Astrocyte (in vitro differentiated cells and primary cell): ENCODE results near the gene PPP1R14C. TPM values are rescaled to one million over a fixed set of nuclear protein-coding genes. Genes with fewer than 3 reads are reported as not detected.

Experiments used
- DNase-seq: peaks from one replicate; pipeline ENCODE4 v3.0.0-alpha.2; 2010; ENCODE audit warnings: low read depth
- FAIRE-seq: peaks from 2 replicates; lab custom pipeline; 2011; peaks lifted over from hg19 to GRCh38; lab: Jason Lieb, UNC
- H2AFZ ChIP-seq: 2 replicates; pipeline ENCODE4 v1.6.0; 2012; ENCODE audit warnings: low read depth, low read length, inconsistent platforms
- H3K27ac ChIP-seq: 2 replicates; pipeline ENCODE4 v1.5.1; 2011; ENCODE audit warnings: low read depth, low read length, inconsistent platforms
- H3K27me3 ChIP-seq: 2 replicates; pipeline ENCODE4 v1.6.0; 2011; ENCODE audit warnings: low read length, inconsistent platforms; ENCODE audit not compliant: insufficient read depth
- H3K36me3 ChIP-seq: 2 replicates; pipeline ENCODE4 v1.5.1; 2011; ENCODE audit warnings: low read length, inconsistent platforms; ENCODE audit not compliant: insufficient read depth
- H3K4me1 ChIP-seq: 2 replicates; pipeline ENCODE4 v1.5.1; 2011; ENCODE audit warnings: low read length, inconsistent platforms; ENCODE audit not compliant: insufficient read depth
- H3K4me2 ChIP-seq: 2 replicates; pipeline ENCODE4 v1.6.0; 2012; ENCODE audit warnings: low read length, inconsistent platforms
- H3K4me3 ChIP-seq: 2 replicates; pipeline ENCODE4 v1.5.1; 2011; ENCODE audit warnings: low read depth, mild to moderate bottlenecking, low read length, inconsistent platforms; ENCODE audit not compliant: insufficient read depth
- H3K79me2 ChIP-seq: 2 replicates; pipeline ENCODE4 v1.6.0; 2012; ENCODE audit warnings: mild to moderate bottlenecking, low read length, inconsistent platforms; ENCODE audit not compliant: insufficient read depth
- H3K9ac ChIP-seq: 2 replicates; pipeline ENCODE4 v1.6.0; 2012; ENCODE audit warnings: mild to moderate bottlenecking, low read length, inconsistent platforms
- H3K9me3 ChIP-seq: 2 replicates; pipeline ENCODE4 v1.5.1; 2012; ENCODE audit warnings: low read depth, mild to moderate bottlenecking, low read length, inconsistent platforms; ENCODE audit not compliant: insufficient read depth
- H4K20me1 ChIP-seq: 2 replicates; pipeline ENCODE4 v1.6.0; 2012; ENCODE audit warnings: low read length, inconsistent platforms; ENCODE audit not compliant: insufficient read depth
- H3K27ac Mint-ChIP-seq: one replicate; pipeline ENCODE4 v1.8.0; 2021; ENCODE audit warnings: mild to moderate bottlenecking, mixed read lengths; ENCODE audit not compliant: unreplicated experiment
- H3K27me3 Mint-ChIP-seq: one replicate; pipeline ENCODE4 v1.8.0; 2021; ENCODE audit warnings: low read depth, mixed read lengths; ENCODE audit not compliant: unreplicated experiment
- H3K36me3 Mint-ChIP-seq: one replicate; pipeline ENCODE4 v1.8.0; 2021; ENCODE audit warnings: low read depth, mixed read lengths; ENCODE audit not compliant: unreplicated experiment
- H3K4me1 Mint-ChIP-seq: one replicate; pipeline ENCODE4 v1.8.0; 2021; ENCODE audit warnings: low read depth, mixed read lengths; ENCODE audit not compliant: unreplicated experiment
- H3K4me3 Mint-ChIP-seq: one replicate; pipeline ENCODE4 v1.8.0; 2021; ENCODE audit warnings: mild to moderate bottlenecking, moderate library complexity, mixed read lengths; ENCODE audit not compliant: unreplicated experiment
- H3K9me3 Mint-ChIP-seq: one replicate; pipeline ENCODE4 v1.8.0; 2021; ENCODE audit warnings: mild to moderate bottlenecking, mixed read lengths; ENCODE audit not compliant: unreplicated experiment
- CTCF ChIP-seq: IDR thresholded peaks from 2 replicates; pipeline ENCODE4 v1.5.1; 2011; ENCODE audit warnings: low read depth, mild to moderate bottlenecking, inconsistent platforms, low read length, moderate library complexity; ENCODE audit not compliant: insufficient read depth
- EZH2 ChIP-seq: IDR thresholded peaks from 2 replicates; pipeline ENCODE4 v1.6.1; 2012; ENCODE audit warnings: mild to moderate bottlenecking, low read length, inconsistent platforms; ENCODE audit not compliant: insufficient read depth
- total RNA-seq: library from RNA; stranded (reverse); gene quantifications from 2 replicates; pipeline ENCODE4 v1.2.1, GENCODE V29; 2021

The PPP1R14C gene
- total RNA-seq, 1 donor from 2014 or later, result 3.9 TPM

DNA sequence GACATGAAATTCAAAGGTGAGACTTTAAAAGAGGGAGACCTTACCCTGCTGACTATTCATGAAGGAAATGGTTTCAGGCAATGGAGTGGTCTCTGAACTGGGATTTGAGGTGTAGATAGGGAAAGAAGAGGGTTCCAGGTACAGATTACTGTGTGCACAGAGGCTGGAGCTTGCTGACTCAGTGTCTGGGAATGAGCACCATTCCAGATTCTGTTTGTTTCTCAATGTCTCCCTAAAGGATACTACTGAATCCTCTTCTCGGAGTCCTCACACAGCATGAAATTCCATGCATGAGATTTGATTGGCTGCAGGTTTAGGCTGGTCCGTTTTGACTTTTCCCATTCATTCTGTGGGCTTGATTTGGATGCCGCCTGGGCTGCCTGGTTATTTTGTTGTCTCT lies 49.0 kb downstream of the PPP1R14C start:
- Histone ChIP-seq H4K20me1 (no peaks in the 10 kb centered on the region), H3K4me1 (no peaks in the 10 kb centered on the region), H3K27me3 (no peaks in the 10 kb centered on the region), H3K79me2 (no peaks in the 10 kb centered on the region), H3K27ac (no peak overlapping the region), H3K9ac (no peak overlapping the region), H3K4me2 (peak overlapping the region; percentile 4), H2AFZ (no peak overlapping the region), H3K9me3 (peaks cover 4% of the 10 kb centered on the region), H3K4me3 (no peak overlapping the region), H3K36me3 (no peaks in the 10 kb centered on the region)
- H3K27me3 Mint-ChIP-seq, result peaks cover 7% of the 10 kb centered on the region
- no peak for TF ChIP-seq CTCF
- TF ChIP-seq EZH2, result no peak
- no peak overlapping the region for H3K4me3 Mint-ChIP-seq
- FAIRE-seq (peak; percentile 34), DNase-seq (peak; percentile 77)
- H3K27ac Mint-ChIP-seq, result peak overlapping the region; percentile 9
- peaks cover 18% of the 10 kb centered on the region for H3K4me1 Mint-ChIP-seq
- peaks cover 17% of the 10 kb centered on the region for H3K9me3 Mint-ChIP-seq
- H3K36me3 Mint-ChIP-seq, result peaks cover 2% of the 10 kb centered on the region

DNA sequence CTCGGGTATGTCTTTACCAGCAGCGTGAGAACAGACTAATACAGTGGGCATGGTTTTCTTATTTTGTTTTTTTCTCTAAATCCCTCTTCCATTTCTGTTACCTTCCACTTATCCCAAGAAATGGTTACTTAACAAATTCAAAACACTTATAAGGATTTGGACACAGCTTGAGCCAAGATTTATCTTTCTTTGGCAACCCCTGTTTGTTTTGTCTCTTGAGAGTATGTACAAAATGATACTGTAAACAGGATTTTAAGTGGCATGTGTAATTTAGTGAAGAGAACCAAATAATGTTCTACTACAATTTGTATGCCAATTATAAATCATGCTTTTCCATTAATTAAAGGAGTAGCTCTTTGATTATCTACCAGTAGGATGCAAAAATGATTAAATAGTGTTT lies 51.4 kb downstream of the PPP1R14C start:
- no peaks in the 10 kb centered on the region for H3K4me1 ChIP-seq
- peaks cover 2% of the 10 kb centered on the region for H3K36me3 Mint-ChIP-seq
- H3K79me2 ChIP-seq, result no peaks in the 10 kb centered on the region
- DNase-seq (no peak), FAIRE-seq (no peak)
- peaks cover 17% of the 10 kb centered on the region for H3K9me3 Mint-ChIP-seq
- no peak overlapping the region for H3K4me3 Mint-ChIP-seq
- H3K27me3 Mint-ChIP-seq, result peaks cover 21% of the 10 kb centered on the region
- no peaks in the 10 kb centered on the region for H3K27me3 ChIP-seq
- no peaks in the 10 kb centered on the region for H4K20me1 ChIP-seq
- no peak overlapping the region for H2AFZ ChIP-seq
- H3K4me1 Mint-ChIP-seq, result peaks cover 20% of the 10 kb centered on the region
- TF ChIP-seq CTCF (no peak), EZH2 (no peak)
- no peak overlapping the region for H3K4me2 ChIP-seq
- no peak overlapping the region for H3K27ac ChIP-seq
- H3K9me3 ChIP-seq, result peaks cover 4% of the 10 kb centered on the region
- no peak overlapping the region for H3K4me3 ChIP-seq
- no peak overlapping the region for H3K27ac Mint-ChIP-seq
- H3K9ac ChIP-seq, result no peak overlapping the region
- H3K36me3 ChIP-seq, result no peaks in the 10 kb centered on the region

- FAIRE-seq, result no peak
- TF ChIP-seq CTCF, result no peak
- no peak for TF ChIP-seq EZH2
These were observed 53.2 kb downstream of the PPP1R14C start for GRCh38 chr6:150195996-150196417.

More at GRCh38 chr6:150195996-150196417, 53.2 kb downstream of the PPP1R14C start:
- Histone ChIP-seq H3K4me2 (no peak overlapping the region), H3K4me3 (no peak overlapping the region), H3K9ac (no peak overlapping the region), H3K4me1 (no peaks in the 10 kb centered on the region), H3K9me3 (peaks cover 4% of the 10 kb centered on the region), H3K36me3 (no peaks in the 10 kb centered on the region), H2AFZ (no peak overlapping the region), H3K27ac (no peak overlapping the region), H3K27me3 (no peaks in the 10 kb centered on the region), H3K79me2 (no peaks in the 10 kb centered on the region), H4K20me1 (no peaks in the 10 kb centered on the region)
- H3K4me3 Mint-ChIP-seq, result no peak overlapping the region
- peaks cover 28% of the 10 kb centered on the region for H3K27me3 Mint-ChIP-seq
- no peak overlapping the region for H3K27ac Mint-ChIP-seq
- no peak for DNase-seq
- peaks cover 2% of the 10 kb centered on the region for H3K36me3 Mint-ChIP-seq
- H3K4me1 Mint-ChIP-seq, result peaks cover 20% of the 10 kb centered on the region
- H3K9me3 Mint-ChIP-seq, result peaks cover 12% of the 10 kb centered on the region
